Mesenchymal stem cell (in vitro differentiated cells and primary cell): Measurements from ENCODE around the gene HYAL3. TPM values are rescaled to one million over a fixed set of nuclear protein-coding genes. Genes with fewer than 3 reads are reported as not detected.

ENCODE experiments used
- DNase-seq: peaks from one replicate; pipeline ENCODE4 v3.0.0-alpha.2; 2013
- H2AFZ ChIP-seq: one replicate; pipeline ENCODE4 v1.6.1; 2013; ENCODE audit warnings: low read depth, mild to moderate bottlenecking, control low read depth, inconsistent platforms, low read length, moderate library complexity
- H2AK5ac ChIP-seq: 2 replicates; pipeline ENCODE4 v1.6.1; 2013; ENCODE audit warnings: low read length, moderate library complexity, mild to moderate bottlenecking, inconsistent platforms; ENCODE audit not compliant: severe bottlenecking
- H2BK120ac ChIP-seq: one replicate; pipeline ENCODE4 v1.6.1; 2013; ENCODE audit warnings: low read depth, mild to moderate bottlenecking, inconsistent platforms, low read length, moderate library complexity
- H2BK12ac ChIP-seq, 2 experiments: one replicate each; pipeline ENCODE4 v1.6.1; 2013; ENCODE audit warnings: inconsistent platforms in 2 of 2, low read length in 2 of 2, mild to moderate bottlenecking in 2 of 2, moderate library complexity in 2 of 2, control low read depth in 1 of 2
- H2BK15ac ChIP-seq: one replicate; pipeline ENCODE4 v1.6.1; 2013; ENCODE audit warnings: mild to moderate bottlenecking, low read depth, inconsistent platforms; ENCODE audit not compliant: poor library complexity, severe bottlenecking
- H2BK5ac ChIP-seq: 2 replicates; pipeline ENCODE4 v1.6.1; 2013; ENCODE audit warnings: low read depth, mild to moderate bottlenecking, low read length, control low read depth, inconsistent platforms; ENCODE audit not compliant: poor library complexity, severe bottlenecking
- H3K14ac ChIP-seq, 2 experiments: one replicate each; pipeline ENCODE4 v1.6.1; 2013; ENCODE audit warnings: inconsistent platforms in 2 of 2, low read length in 2 of 2, control low read depth in 1 of 2, mild to moderate bottlenecking in 1 of 2, moderate library complexity in 1 of 2
- H3K18ac ChIP-seq, 2 experiments: one replicate each; pipeline ENCODE4 v1.6.1; 2013; ENCODE audit warnings: inconsistent platforms in 2 of 2, low read length in 2 of 2, control low read depth in 1 of 2, low read depth in 1 of 2, mild to moderate bottlenecking in 1 of 2
- H3K23ac ChIP-seq, 2 experiments: one replicate each; pipeline ENCODE4 v1.6.1; 2013; ENCODE audit warnings: inconsistent platforms in 2 of 2, low read length in 2 of 2, mild to moderate bottlenecking in 2 of 2, moderate library complexity in 2 of 2, control low read depth in 1 of 2
- H3K27ac ChIP-seq: 2 replicates; pipeline ENCODE4 v1.5.1; 2013; ENCODE audit warnings: mild to moderate bottlenecking, moderate library complexity, low read length, control low read depth, inconsistent platforms; ENCODE audit not compliant: poor library complexity, severe bottlenecking
- H3K27me3 ChIP-seq, 2 experiments: 2 replicates each; pipeline versions ENCODE4 v1.6.1 to v1.7.0; 2013; ENCODE audit warnings: low read length in 2 of 2, mild to moderate bottlenecking in 2 of 2, moderate library complexity in 2 of 2, control low read depth in 1 of 2, inconsistent platforms in 1 of 2; ENCODE audit not compliant: control insufficient read depth in 1 of 2, insufficient read depth in 1 of 2
- H3K36me3 ChIP-seq, 2 experiments: 2 replicates each; pipeline versions ENCODE4 v1.6.1 to v1.7.0; 2013; ENCODE audit warnings: low read length in 2 of 2, control low read depth in 1 of 2, inconsistent platforms in 1 of 2, low read depth in 1 of 2, mild to moderate bottlenecking in 1 of 2; ENCODE audit not compliant: insufficient read depth in 2 of 2, control insufficient read depth in 1 of 2
- H3K4ac ChIP-seq, 2 experiments: one replicate each; pipeline ENCODE4 v1.6.1; 2013; ENCODE audit warnings: inconsistent platforms in 2 of 2, low read length in 2 of 2, mild to moderate bottlenecking in 2 of 2, moderate library complexity in 2 of 2, control low read depth in 1 of 2, low read depth in 1 of 2
- H3K4me1 ChIP-seq: 2 replicates; pipeline ENCODE4 v1.6.1; 2013; ENCODE audit warnings: low read depth, low read length, control low read depth; ENCODE audit not compliant: control insufficient read depth, insufficient read depth
- H3K4me2 ChIP-seq: 2 replicates; pipeline ENCODE4 v1.6.1; 2013; ENCODE audit warnings: low read length, mild to moderate bottlenecking, inconsistent platforms; ENCODE audit not compliant: poor library complexity, severe bottlenecking
- H3K4me3 ChIP-seq, 2 experiments: 2 replicates each; pipeline versions ENCODE4 v1.5.1 to v1.7.0; 2013; ENCODE audit warnings: low read length in 2 of 2, mild to moderate bottlenecking in 2 of 2, control low read depth in 1 of 2, low read depth in 1 of 2; ENCODE audit not compliant: insufficient read depth in 1 of 2
- H3K79me1 ChIP-seq: replicated peaks from 2 replicates; pipeline ENCODE4 v1.6.1; 2013; ENCODE audit warnings: mild to moderate bottlenecking, control low read depth, low read length, inconsistent platforms; ENCODE audit not compliant: poor library complexity, severe bottlenecking
- H3K9ac ChIP-seq: 2 replicates; pipeline ENCODE4 v1.7.0; 2013; ENCODE audit warnings: mild to moderate bottlenecking, low read length, moderate library complexity
- H3K9me3 ChIP-seq: 2 replicates; pipeline ENCODE4 v1.7.0; 2013; ENCODE audit warnings: mild to moderate bottlenecking, low read length; ENCODE audit not compliant: control insufficient read depth
- H4K8ac ChIP-seq: one replicate; pipeline ENCODE4 v1.6.1; 2013; ENCODE audit warnings: inconsistent platforms, mild to moderate bottlenecking, low read length, moderate library complexity
- H4K91ac ChIP-seq: one replicate; pipeline ENCODE4 v1.6.1; 2013; ENCODE audit warnings: mild to moderate bottlenecking, low read length, inconsistent platforms
- WGBS: methylation state at CpG from one replicate; pipeline ENCODE4 v1.1.7; 2013; ENCODE audit warnings: mixed read lengths; 5-methylcytosine and 5-hydroxymethylcytosine counted together
- polyA plus RNA-seq, 2 experiments: library from polyadenylated mRNA; stranded (reverse); fragments of 200-250 nt; gene quantifications; one replicate each; pipeline ENCODE4 v1.2.3, GENCODE V29; 2013

The HYAL3 gene
- polyA plus RNA-seq (2013, experiment 1 of 2): 4.2 TPM
- polyA plus RNA-seq (2013, experiment 2 of 2): 4.2 TPM

- Histone ChIP-seq H3K4me2 (peak within 1 kb of the TSS; percentile 93), H3K14ac (peak within 1 kb of the TSS in 1 of 2 experiments; percentile 22), H2BK120ac (peak within 1 kb of the TSS; percentile 23), H3K9me3 (no peaks in the 10 kb centered on the region), H3K27ac (peak within 1 kb of the TSS; percentile 21), H3K4me1 (peaks cover 34% of the 10 kb centered on the region), H3K4me3 (peak within 1 kb of the TSS; percentile 70 to 91), H3K4ac (peak within 1 kb of the TSS; percentile 53 to 96), H3K23ac (peak within 1 kb of the TSS in 1 of 2 experiments; percentile 79), H3K27me3 (no peaks in the 10 kb centered on the region), H4K8ac (peak within 1 kb of the TSS; percentile 90), H3K9ac (peak within 1 kb of the TSS; percentile 94), H4K91ac (peak within 1 kb of the TSS; percentile 91), H2BK15ac (peak within 1 kb of the TSS; percentile 73), H3K36me3 (peaks cover 5 to 12% of the 10 kb centered on the region in 2 experiments), H2AK5ac (peak within 1 kb of the TSS; percentile 67), H2AFZ (peak within 1 kb of the TSS; percentile 42), H3K79me1 (peaks cover 14% of the 10 kb centered on the region), H2BK5ac (no peak within 1 kb of the TSS), H3K18ac (peak within 1 kb of the TSS; percentile 83 to 92), H2BK12ac (peak within 1 kb of the TSS in 1 of 2 experiments; percentile 40)
- DNase-seq: peak; percentile 99
- under 1% methylated on average over 58 of the region's 61 CpGs for WGBS
Observed at GRCh38 chr3:50298836-50299637, at the start of gene HYAL3, which contains the start of gene NAA80. HYAL3 (minus strand) TSS chr3:50299405; CDS start chr3:50295602, 3,803 bp downstream. NAA80 (minus strand) TSS chr3:50299405; CDS start chr3:50297463, 1,942 bp downstream.

- no peak overlapping the region for H3K14ac ChIP-seq
- peak; percentile 83 for DNase-seq
- no peak overlapping the region for H4K91ac ChIP-seq
- no peak overlapping the region for H2AFZ ChIP-seq
- no peak overlapping the region for H3K9ac ChIP-seq
- no peak overlapping the region for H2BK12ac ChIP-seq
- peaks cover 26% of the 10 kb centered on the region for H3K79me1 ChIP-seq
- no peak overlapping the region for H3K27ac ChIP-seq
- no peak overlapping the region for H2BK120ac ChIP-seq
- no peak overlapping the region for H3K4me2 ChIP-seq
- no peak overlapping the region for H3K4me3 ChIP-seq
- H3K18ac ChIP-seq: no peak overlapping the region
- H3K4ac ChIP-seq: no peak overlapping the region
- no peak overlapping the region for H2AK5ac ChIP-seq
- peaks cover 36% of the 10 kb centered on the region for H3K4me1 ChIP-seq
- peaks cover 20 to 22% of the 10 kb centered on the region in 2 experiments for H3K36me3 ChIP-seq
- no peak overlapping the region for H2BK5ac ChIP-seq
- H2BK15ac ChIP-seq: no peak overlapping the region
- peak overlapping the region; percentile 50 for H4K8ac ChIP-seq
- WGBS: 34% methylated on average over 12 of the region's 14 CpGs
- H3K23ac ChIP-seq: no peak overlapping the region
- H3K9me3 ChIP-seq: no peaks in the 10 kb centered on the region
- H3K27me3 ChIP-seq: no peaks in the 10 kb centered on the region
Observed at GRCh38 chr3:50347187-50347813, 48.1 kb upstream of the HYAL3 start.

GRCh38 chr3:50345586-50346234, 46.5 kb upstream of the HYAL3 start, which contains the start of gene ZMYND10:
ZMYND10 (minus strand) TSS chr3:50345732; CDS start chr3:50345579, 153 bp downstream.
- Histone ChIP-seq H3K4me1 (peaks cover 29% of the 10 kb centered on the region), H4K8ac (peak within 1 kb of the TSS; percentile 58)
- 14% methylated on average over 45 of the region's 45 CpGs for WGBS

More at GRCh38 chr3:50345586-50346234, 46.5 kb upstream of the HYAL3 start, which contains the start of gene ZMYND10:
- Histone ChIP-seq H2BK15ac (no peak within 1 kb of the TSS), H2BK5ac (no peak within 1 kb of the TSS), H3K79me1 (peaks cover 16% of the 10 kb centered on the region), H3K23ac (no peak within 1 kb of the TSS), H4K91ac (no peak within 1 kb of the TSS), H2AFZ (peak within 1 kb of the TSS; percentile 72), H2AK5ac (no peak within 1 kb of the TSS), H3K4me2 (peak within 1 kb of the TSS; percentile 95), H3K9me3 (no peaks in the 10 kb centered on the region), H3K14ac (no peak within 1 kb of the TSS), H3K9ac (peak within 1 kb of the TSS; percentile 64), H3K4ac (no peak within 1 kb of the TSS), H3K4me3 (peak within 1 kb of the TSS; percentile 48 to 74), H3K27ac (no peak within 1 kb of the TSS), H3K36me3 (peaks cover 14 to 20% of the 10 kb centered on the region in 2 experiments), H2BK120ac (no peak within 1 kb of the TSS), H2BK12ac (no peak within 1 kb of the TSS), H3K18ac (no peak within 1 kb of the TSS), H3K27me3 (no peaks in the 10 kb centered on the region)
- no peak for DNase-seq
